GM21390 (cell line): ENCODE results near the gene HIVEP3.
"Not testable (repeated sequence)": the region's sequence is repeated elsewhere in the genome, so short reads cannot be mapped to it uniquely, and the experiment has no call there.

ENCODE experiments used
- ATAC-seq: cut with Tn5 transposase; IDR thresholded peaks from one replicate; pipeline ENCODE4 v1.9.1; 2021; ENCODE audit not compliant: unreplicated experiment

HIVEP3 gene

GRCh38 chr1:41573194-41573593, 345.5 kb downstream of the HIVEP3 start:
- no peak for ATAC-seq

GRCh38 chr1:41572224-41572623, 346.5 kb downstream of the HIVEP3 start:
- ATAC-seq, result no peak

GRCh38 chr1:41571041-41571440, 347.7 kb downstream of the HIVEP3 start:
- no peak for ATAC-seq

GRCh38 chr1:41568204-41568603, 350.5 kb downstream of the HIVEP3 start:
- ATAC-seq, result no peak

GRCh38 chr1:41566969-41567368, 351.8 kb downstream of the HIVEP3 start:
- no peak for ATAC-seq

- no peak for ATAC-seq
Measured at GRCh38 chr1:41566274-41566885, 352.3 kb downstream of the HIVEP3 start.

- no peak for ATAC-seq
Measured at GRCh38 chr1:41564741-41565475, 353.8 kb downstream of the HIVEP3 start.

GRCh38 chr1:41562328-41562727, 356.4 kb downstream of the HIVEP3 start:
- no peak for ATAC-seq

GRCh38 chr1:41560931-41561330, 357.8 kb downstream of the HIVEP3 start:
- ATAC-seq, result no peak

- ATAC-seq, result no peak
Measured at GRCh38 chr1:41560496-41560895, 358.2 kb downstream of the HIVEP3 start.

GRCh38 chr1:41559331-41559730, 359.4 kb downstream of the HIVEP3 start:
- ATAC-seq, result no peak

- no peak for ATAC-seq
Measured at GRCh38 chr1:41558761-41559171, 360.0 kb downstream of the HIVEP3 start.

GRCh38 chr1:41557751-41558455, 360.8 kb downstream of the HIVEP3 start:
- no peak for ATAC-seq

GRCh38 chr1:41554746-41555145, 364.0 kb downstream of the HIVEP3 start:
- ATAC-seq, result not testable (repeated sequence)

- no peak for ATAC-seq
Measured at GRCh38 chr1:41547781-41548560, 370.8 kb downstream of the HIVEP3 start.

GRCh38 chr1:41547336-41547735, 371.4 kb downstream of the HIVEP3 start:
- no peak for ATAC-seq

GRCh38 chr1:41546833-41547135, 371.9 kb downstream of the HIVEP3 start:
- no peak for ATAC-seq

- no peak for ATAC-seq
Measured at GRCh38 chr1:41545996-41546832, 372.5 kb downstream of the HIVEP3 start.

GRCh38 chr1:41542196-41542930, 376.4 kb downstream of the HIVEP3 start:
- ATAC-seq, result no peak

- no peak for ATAC-seq
Measured at GRCh38 chr1:41541592-41541952, 377.1 kb downstream of the HIVEP3 start.
